ENCODE measurements around the gene TNRC6C.

The TNRC6C gene

DNA sequence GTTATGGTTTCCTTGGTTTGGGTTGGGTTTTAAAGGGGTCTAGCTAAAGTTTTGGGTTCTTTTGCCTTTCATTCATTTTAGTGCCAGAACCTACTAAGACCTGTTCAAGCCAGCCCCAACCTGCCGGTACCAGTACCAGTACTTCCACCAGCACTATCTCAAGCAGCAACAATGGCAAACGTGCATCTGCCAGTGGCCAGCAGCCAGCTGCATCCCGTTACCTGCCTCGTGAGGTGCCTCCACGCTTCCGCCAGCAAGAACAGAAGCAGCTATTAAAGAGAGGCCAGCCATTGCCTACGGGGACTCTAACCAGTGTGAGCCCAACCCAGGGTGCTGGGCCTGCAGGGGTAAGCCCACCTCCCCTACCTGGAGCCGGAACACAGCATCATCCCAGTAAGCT, 72.9 kb downstream of the TNRC6C start:
- H3K4me3 ChIP-seq (ENCODE audit: low read depth, low read length) = no peak overlapping the region

DNA sequence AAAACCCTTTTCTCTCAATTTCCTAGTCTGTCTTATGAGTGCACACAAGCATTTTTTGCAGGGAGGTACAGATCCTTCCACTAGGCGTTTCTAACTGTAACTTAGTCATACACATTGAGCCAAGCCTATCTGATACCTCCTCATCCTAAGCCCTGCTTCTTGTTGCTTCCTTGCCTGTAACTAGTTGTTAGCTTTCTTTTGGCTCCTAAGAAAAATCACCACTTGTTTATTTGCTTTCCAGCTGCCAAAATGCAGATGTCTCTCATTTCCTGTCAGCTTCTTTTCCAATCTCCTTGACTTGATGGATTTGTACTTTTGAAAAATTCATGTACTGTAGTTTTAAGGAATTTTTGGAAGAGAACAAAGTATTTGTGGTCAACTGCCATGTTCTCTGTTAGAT, 73.7 kb downstream of the TNRC6C start:
- H3K27me3 ChIP-seq = no peaks in the 10 kb centered on the region

More for the DNA sequence above, 72.9 kb downstream of the TNRC6C start:
- Histone ChIP-seq H3K27me3 (no peaks in the 10 kb centered on the region), H3K36me3 (peaks cover 34% of the 10 kb centered on the region), H3K4me1 (no peaks in the 10 kb centered on the region), H3K9me3 (no peaks in the 10 kb centered on the region)
- DNase-seq = no peak
- TF ChIP-seq, protein P1, sequence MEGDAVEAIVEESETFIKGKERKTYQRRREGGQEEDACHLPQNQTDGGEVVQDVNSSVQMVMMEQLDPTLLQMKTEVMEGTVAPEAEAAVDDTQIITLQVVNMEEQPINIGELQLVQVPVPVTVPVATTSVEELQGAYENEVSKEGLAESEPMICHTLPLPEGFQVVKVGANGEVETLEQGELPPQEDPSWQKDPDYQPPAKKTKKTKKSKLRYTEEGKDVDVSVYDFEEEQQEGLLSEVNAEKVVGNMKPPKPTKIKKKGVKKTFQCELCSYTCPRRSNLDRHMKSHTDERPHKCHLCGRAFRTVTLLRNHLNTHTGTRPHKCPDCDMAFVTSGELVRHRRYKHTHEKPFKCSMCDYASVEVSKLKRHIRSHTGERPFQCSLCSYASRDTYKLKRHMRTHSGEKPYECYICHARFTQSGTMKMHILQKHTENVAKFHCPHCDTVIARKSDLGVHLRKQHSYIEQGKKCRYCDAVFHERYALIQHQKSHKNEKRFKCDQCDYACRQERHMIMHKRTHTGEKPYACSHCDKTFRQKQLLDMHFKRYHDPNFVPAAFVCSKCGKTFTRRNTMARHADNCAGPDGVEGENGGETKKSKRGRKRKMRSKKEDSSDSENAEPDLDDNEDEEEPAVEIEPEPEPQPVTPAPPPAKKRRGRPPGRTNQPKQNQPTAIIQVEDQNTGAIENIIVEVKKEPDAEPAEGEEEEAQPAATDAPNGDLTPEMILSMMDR (IDR thresholded peaks at IDR 0.05; ENCODE audit: low read depth, low read length) = no peak

DNA sequence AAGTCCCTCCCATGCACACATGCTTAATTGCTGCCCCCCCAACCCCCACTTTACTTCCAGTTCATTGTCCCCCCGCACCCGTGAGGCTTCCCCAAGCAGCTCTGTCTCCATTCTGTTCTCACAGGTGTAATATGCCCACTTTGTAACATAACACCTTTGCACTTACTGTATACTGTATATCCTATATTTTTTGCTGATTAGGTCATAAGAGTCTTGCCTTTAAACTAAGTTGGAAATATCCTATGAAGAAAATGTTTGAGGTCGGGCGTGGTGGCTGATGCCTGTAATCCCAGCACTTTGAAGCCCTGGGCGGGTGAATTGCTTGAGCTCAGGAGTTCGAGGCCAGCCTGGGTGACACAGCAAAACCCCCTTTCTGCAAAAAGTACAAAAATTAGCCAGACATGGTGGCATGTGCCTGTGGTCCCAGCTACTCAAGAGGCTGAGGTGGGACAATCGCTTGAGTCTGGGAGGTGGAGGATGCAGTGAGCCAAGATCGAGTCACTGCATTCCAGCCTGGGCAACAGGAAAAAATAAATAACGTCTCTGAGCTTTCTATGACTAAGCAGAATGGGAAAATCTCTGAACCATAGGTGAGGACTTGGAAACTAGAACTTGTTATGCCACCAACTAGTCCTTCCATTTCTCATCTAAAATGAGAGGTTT, 76.1 kb downstream of the TNRC6C start:
- peaks cover 41% of the 10 kb centered on the region for H3K36me3 ChIP-seq
- no peaks in the 10 kb centered on the region for H3K27me3 ChIP-seq
- TF ChIP-seq, protein P1 (IDR thresholded peaks at IDR 0.05; ENCODE audit: low read depth, low read length) = no peak
- no peak overlapping the region for H3K4me3 ChIP-seq (ENCODE audit: low read depth, low read length)
- H3K9me3 ChIP-seq = no peaks in the 10 kb centered on the region
- H3K4me1 ChIP-seq = peaks cover 4% of the 10 kb centered on the region
- DNase-seq = no peak

More for the DNA sequence above, 73.7 kb downstream of the TNRC6C start:
- peaks cover 36% of the 10 kb centered on the region for H3K36me3 ChIP-seq
- no peaks in the 10 kb centered on the region for H3K4me1 ChIP-seq
- TF ChIP-seq, protein P1 (IDR thresholded peaks at IDR 0.05; ENCODE audit: low read depth, low read length) = no peak
- H3K9me3 ChIP-seq = no peaks in the 10 kb centered on the region
- H3K4me3 ChIP-seq (ENCODE audit: low read depth, low read length) = no peak overlapping the region
- no peak for DNase-seq

DNA sequence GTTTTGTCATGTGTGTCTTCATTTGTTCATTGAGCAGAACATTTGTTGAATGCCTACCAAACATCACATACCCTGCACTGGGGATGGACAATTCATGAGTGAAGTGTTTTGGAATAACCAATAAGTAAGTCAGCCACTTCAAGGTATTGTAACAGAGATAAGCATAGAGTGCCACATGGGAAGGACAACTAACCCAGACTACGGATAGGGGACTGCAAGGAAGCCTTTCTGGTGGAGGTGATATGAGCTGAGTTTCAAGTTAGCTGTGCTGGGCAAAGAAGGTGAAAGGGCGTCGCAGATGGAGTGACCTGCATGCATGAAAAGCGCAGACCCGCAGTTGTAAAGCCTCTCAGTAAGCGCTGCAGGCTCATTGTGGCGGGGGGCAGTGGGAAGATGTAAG, 78.8 kb downstream of the TNRC6C start:
- Histone ChIP-seq H3K36me3 (peaks cover 32% of the 10 kb centered on the region), H3K4me1 (peaks cover 12% of the 10 kb centered on the region), H3K27me3 (no peaks in the 10 kb centered on the region), H3K9me3 (no peaks in the 10 kb centered on the region), H3K4me3 (ENCODE audit: low read depth, low read length) (no peak overlapping the region)
- no peak for DNase-seq
- TF ChIP-seq, protein P1 (IDR thresholded peaks at IDR 0.05; ENCODE audit: low read depth, low read length) = no peak

DNA sequence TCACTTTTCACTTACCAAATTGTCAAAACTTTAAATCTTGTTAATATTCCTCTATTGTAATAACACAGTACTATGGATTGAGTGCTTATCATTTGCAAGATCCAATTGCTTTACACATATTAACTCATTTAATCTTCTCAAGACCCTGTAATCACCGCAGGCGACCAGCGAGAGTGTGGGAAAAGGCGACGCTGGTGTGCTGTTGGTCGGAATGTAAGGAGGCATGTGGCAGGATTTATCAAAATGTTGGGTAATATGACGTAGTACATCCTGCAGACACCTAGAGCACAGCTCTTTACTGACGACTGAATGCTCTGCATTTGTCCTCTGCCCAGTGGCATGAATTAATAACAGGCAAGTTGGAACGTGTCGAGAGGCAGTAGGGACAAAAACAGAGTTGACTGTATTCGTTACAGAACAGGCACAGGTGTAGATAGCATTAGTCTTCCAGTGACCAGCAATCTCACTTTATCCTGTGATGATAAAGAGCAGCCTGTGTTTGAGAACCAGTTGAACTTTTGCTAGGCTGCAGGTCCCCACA, 80.3 kb downstream of the TNRC6C start:
- DNase-seq = no peak
- H3K4me1 ChIP-seq = peaks cover 12% of the 10 kb centered on the region
- H3K4me3 ChIP-seq (ENCODE audit: low read depth, low read length) = no peak overlapping the region
- TF ChIP-seq, protein P1 (IDR thresholded peaks at IDR 0.05; ENCODE audit: low read depth, low read length) = no peak
- no peaks in the 10 kb centered on the region for H3K27me3 ChIP-seq
- peaks cover 19% of the 10 kb centered on the region for H3K36me3 ChIP-seq
- no peaks in the 10 kb centered on the region for H3K9me3 ChIP-seq

DNA sequence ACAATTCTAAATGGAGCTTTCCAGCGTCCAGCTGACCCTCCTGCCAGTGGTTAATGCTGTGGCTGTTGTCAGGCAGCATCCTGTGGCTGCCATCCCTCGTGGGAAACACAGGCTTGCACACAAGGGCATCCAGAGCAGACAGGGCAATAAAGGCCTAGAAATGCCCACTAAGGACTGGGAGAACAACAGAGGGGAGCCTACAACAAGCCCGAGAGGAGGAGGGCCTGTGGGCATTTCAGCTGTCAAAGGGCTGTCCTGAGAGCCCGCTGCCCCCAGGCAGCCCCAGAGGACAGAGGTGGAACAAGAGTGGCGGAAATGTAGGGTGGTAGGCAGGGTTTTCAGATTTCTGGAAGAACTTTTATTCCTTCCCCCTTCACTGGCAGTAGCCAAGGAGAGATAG, 81.1 kb downstream of the TNRC6C start:
- no peak overlapping the region for H3K4me3 ChIP-seq (ENCODE audit: low read depth, low read length)
- no peak for DNase-seq
- H3K36me3 ChIP-seq = peaks cover 21% of the 10 kb centered on the region
- H3K4me1 ChIP-seq = peaks cover 12% of the 10 kb centered on the region
- TF ChIP-seq, protein P1 (IDR thresholded peaks at IDR 0.05; ENCODE audit: low read depth, low read length) = no peak
- no peaks in the 10 kb centered on the region for H3K27me3 ChIP-seq
- no peaks in the 10 kb centered on the region for H3K9me3 ChIP-seq
